Measurements from ENCODE around the gene SLC6A18. TPM values are rescaled to one million over a fixed set of nuclear protein-coding genes. Genes with fewer than 3 reads are reported as not detected.
"Not testable (repeated sequence)": the region's sequence is repeated elsewhere in the genome, so short reads cannot be mapped to it uniquely, and the experiment has no call there.

Gene SLC6A18
- total RNA-seq, 1 donor from 2014 or later, result not detected

DNA sequence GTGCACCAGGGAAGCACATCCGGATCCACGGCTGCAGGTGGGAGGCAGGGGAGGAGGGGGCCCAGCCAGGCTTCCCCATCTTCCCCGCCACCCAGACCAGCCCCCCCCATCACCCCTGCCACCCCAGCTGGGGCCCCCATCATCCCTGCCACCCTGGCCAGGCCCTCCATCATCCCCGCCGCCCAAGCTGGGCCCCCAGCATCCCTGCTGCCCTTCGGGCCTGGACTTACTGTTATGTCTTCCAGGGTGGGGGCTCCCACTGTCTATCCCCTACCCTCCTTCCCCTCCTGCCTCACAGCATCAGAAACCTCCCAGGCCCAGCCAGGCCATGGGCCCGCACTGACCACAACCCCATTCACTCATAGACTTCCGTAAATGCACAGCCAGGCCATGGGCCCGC, 27.5 kb downstream of the SLC6A18 start:
- intact Hi-C loops (cut with micrococcal nuclease), result loop anchor here (10.0 kb wide), 1 partner anchor 62 kb away; no protein-coding TSS in a partner anchor

DNA sequence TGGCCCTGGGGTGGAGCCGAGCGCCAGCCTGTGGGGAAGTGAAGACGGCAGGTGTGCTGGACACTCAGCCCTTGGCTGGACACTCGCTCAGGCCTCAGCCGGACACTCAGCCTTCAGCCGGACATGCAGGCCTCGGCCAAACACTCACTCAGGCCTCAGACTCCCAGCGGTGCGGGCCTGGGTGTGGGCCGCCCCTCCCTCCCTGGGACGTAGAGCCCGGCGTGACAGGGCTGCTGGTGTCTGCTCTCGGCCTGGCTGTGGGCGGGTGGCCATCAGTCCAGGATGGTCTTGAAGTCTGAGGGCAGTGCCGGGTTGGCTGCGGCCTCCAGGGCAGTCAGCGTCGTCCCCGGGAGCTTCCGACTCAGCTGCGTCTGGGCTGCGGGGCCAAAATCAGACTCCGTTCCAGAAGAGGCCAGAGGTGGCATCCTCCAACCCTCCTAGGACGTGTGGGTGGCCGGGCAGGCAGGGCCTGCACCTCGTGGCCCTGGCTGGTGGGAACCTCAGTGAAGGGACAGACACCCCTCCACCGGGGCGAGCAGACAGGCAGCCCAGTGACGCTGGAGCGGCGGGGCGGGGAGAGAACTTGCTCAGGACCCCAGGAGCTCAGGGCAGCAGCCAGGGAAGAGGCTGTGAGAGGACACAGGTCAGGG, 28.4 kb downstream of the SLC6A18 start:
- intact Hi-C loops (cut with micrococcal nuclease), result loop anchor here (10.0 kb wide), 1 partner anchor 61 kb away; no protein-coding TSS in a partner anchor

DNA sequence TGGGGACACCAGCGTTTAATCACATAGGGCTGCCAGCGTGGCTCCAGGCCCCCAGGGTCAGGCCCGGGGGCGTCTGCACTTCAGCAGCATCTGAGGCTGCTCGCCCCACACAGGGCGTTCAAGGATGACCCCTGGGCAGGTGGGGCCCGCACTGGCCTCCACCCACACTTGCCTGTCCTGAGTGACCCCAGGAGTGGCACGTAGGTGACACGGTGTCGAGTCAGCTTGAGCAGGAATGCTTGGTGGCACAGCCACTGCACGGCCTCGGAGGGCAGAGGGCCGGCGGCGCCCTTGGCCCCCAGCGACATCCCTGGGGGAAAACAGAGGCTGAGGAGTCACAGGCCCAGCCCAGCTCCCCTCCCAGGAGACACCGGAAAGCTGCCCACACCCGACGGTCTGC, 29.0 kb downstream of the SLC6A18 start:
- intact Hi-C loops (cut with micrococcal nuclease), result loop anchor here (10.0 kb wide), 1 partner anchor 61 kb away; no protein-coding TSS in a partner anchor

DNA sequence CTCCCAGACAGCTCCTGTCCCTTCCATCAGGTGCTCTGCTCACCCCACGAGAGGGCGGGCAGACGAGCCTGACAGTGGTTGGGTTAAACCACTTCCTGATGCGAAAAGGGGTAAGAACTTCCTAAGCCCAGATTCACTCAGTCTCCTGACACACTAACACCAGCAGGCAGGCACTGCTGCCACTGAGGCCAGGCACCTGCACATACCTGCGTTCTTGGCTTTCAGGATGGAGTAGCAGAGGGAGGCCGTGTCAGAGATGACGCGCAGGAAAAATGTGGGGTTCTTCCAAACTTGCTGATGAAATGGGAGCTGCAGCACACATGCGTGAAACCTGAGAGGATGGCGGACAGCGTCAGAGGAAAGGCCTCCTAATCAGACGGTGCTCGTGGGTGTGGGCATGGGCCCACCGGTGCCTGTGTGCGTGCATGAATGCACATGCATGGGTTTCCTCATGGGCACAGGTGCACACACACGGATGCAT, 29.9 kb downstream of the SLC6A18 start:
- intact Hi-C loops (cut with micrococcal nuclease), result loop anchor here (10.0 kb wide), 1 partner anchor 60 kb away; no protein-coding TSS in a partner anchor

DNA sequence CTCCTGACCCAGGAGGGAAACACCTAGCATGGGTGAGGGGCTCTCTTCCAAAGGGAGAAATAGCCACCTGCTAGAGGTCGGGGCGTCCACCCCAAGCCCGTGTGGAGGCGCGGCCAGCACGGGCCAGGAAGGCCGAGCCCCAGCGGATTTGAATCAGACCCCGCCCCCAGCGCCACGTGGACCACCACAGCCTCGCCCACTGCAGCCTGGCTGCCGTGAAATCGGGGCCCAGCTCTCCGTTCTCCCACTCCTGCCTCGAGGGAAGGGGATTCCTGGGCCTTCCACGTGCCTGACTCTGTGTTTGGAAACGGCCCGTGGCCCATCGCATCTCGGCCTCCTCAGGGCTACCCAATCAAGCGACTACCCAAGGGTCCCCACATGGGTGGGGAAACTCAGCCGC, 31.6 kb downstream of the SLC6A18 start:
- intact Hi-C loops (cut with micrococcal nuclease), result loop anchor here (10.0 kb wide), 1 partner anchor 58 kb away; no protein-coding TSS in a partner anchor

DNA sequence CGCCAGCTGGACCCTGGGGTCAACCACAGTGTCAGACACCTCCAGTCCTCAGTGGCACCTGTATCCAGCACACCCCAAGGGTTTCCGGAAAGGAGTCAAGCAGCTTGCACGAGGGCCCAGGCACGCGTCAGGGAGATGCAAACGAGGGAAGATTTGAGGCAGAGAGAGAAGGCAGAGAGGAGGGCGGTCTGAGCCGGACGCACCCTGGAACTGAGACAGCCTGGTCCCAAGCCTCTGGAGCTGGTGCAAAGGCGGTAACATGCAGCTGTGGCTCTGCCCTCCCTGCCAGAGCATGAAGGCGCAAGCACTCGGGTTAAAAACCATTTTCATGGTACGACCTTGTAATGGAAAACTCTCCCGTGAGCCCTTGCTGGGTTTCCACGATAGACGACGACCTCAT, 32.2 kb downstream of the SLC6A18 start:
- intact Hi-C loops (cut with micrococcal nuclease), result loop anchor here (10.0 kb wide), 1 partner anchor 57 kb away; no protein-coding TSS in a partner anchor

DNA sequence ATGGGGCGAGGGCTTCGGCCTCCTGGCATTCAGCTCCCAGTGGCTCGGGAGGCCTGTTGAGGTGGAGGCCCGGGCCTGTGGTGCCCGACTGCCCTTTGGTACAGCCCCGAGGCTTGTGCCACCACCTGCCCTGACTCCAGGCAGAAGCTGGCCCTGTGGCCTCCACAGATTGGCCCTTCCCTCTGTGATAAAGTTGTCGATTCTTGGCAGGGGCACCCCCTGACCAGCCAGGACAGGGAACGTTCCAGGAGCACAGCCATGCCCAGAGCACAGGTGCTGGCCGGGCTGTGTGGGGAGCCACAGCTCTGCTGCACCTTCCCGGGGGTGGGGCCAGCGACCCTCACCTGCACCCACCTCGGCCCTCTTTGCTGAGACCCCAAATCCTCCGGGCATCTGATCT, 32.7 kb downstream of the SLC6A18 start:
- intact Hi-C loops (cut with micrococcal nuclease), result loop anchor here (10.0 kb wide), 1 partner anchor 57 kb away; no protein-coding TSS in a partner anchor

DNA sequence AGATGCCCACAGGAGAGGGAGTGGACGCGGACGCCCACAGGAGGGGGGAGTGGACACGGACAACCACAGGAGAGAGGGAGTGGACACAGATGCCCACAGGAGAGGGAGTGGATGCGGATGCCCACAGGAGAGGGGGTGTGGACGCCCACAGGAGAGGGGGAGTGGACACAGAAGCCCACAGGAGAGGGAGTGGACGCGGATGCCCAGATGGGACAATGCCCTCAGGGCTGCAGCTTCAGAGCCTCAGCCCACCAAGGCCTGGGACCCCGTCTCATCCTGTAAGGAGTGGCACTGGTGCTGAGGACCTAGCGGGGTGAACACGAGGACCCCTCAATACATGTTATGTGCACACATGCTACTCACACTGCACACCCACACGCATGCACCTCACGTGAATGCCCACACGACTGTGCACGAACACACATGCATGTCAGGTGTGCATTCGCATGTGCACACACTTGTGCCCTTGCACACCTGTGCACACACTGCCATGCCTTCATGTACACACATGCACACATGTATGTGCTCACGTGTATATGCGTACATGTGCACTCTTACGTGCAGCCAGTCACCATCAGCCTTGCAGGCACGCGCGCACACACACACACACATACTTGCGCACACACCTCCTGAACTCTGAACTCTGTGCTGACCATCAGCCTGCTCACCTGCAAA, 34.8 kb downstream of the SLC6A18 start:
- intact Hi-C loops (cut with micrococcal nuclease), result loop anchor here (10.0 kb wide), 1 partner anchor 55 kb away; no protein-coding TSS in a partner anchor

DNA sequence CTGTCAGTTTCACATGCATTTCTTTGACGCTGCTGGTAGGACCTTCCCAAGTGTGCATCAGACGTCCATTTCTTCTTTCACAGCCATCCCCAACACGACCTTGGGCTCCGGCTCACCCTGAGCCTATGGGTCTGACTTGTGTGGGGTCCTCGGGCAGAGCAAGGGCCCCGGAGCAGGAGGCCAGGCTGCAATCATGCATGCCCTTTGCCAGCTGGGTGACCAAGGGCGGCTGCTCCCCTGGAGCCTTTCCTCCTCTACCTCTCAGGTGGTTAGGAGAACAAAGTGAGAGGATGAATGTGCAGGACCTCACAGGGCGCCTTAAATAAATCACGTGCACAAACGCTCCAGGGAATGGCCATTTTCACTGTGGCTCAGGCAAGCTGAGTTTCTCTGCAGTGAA, 36.5 kb downstream of the SLC6A18 start:
- intact Hi-C loops (cut with micrococcal nuclease), result no loop called here

DNA sequence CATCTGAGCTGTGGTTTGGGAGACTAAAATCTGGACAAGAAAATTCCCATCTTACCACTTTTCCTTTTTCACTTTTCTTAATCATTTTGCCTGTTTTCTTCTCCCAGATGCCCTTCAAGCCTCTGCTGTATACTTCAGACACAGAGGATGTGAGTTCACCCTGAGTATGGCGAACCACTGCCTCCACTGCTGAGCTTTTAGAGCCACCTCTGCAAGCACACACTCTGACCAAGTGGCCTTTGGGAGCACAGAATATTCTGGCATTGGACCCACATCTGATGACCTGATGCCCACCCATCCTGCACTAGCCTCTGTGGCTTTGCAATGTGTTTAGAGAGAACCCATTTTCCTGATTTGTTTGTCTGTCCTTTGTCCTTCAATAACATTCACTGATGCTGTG, 37.2 kb downstream of the SLC6A18 start:
- intact Hi-C loops (cut with micrococcal nuclease), result no loop called here

DNA sequence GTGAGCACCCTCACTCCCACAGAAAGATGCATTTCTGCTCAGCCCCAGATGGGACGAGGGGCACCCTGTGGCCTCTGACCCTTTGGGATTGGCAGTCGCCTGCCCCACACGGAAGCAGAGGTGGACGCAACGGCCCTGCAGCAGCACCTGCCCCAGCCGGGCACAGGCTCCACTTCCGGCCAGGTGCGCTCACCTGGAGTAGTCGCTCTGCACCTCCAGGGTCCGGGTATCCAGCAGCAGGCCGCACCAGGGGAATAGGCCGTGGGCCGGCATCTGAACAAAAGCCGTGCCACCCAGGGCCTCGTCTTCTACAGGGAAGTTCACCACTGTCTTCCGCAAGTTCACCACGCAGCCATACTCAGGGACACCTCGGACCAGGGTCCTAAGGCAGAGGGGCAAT, 39.0 kb downstream of the SLC6A18 start:
- intact Hi-C loops (cut with micrococcal nuclease), result no loop called here

DNA sequence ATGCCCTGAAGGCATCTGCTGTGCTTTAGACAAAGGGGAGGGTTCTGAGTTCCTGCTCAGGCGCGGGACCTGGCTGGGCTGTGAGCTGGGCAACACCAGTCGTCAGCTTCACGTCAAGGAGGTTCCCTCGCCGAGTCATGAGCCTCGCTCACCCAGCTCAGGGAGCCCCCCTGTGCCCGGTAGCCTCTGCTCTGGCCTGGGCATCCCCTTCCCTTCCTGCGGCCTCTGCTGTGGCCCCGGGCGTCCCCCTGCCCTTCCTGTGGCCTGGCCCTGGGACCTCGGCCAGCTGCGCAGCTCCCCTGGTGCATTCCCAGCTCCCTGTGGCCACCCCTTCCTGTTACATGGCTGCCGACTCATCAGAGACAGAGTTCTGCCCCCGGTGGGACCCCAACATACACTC, 39.8 kb downstream of the SLC6A18 start:
- intact Hi-C loops (cut with micrococcal nuclease), result no loop called here

DNA sequence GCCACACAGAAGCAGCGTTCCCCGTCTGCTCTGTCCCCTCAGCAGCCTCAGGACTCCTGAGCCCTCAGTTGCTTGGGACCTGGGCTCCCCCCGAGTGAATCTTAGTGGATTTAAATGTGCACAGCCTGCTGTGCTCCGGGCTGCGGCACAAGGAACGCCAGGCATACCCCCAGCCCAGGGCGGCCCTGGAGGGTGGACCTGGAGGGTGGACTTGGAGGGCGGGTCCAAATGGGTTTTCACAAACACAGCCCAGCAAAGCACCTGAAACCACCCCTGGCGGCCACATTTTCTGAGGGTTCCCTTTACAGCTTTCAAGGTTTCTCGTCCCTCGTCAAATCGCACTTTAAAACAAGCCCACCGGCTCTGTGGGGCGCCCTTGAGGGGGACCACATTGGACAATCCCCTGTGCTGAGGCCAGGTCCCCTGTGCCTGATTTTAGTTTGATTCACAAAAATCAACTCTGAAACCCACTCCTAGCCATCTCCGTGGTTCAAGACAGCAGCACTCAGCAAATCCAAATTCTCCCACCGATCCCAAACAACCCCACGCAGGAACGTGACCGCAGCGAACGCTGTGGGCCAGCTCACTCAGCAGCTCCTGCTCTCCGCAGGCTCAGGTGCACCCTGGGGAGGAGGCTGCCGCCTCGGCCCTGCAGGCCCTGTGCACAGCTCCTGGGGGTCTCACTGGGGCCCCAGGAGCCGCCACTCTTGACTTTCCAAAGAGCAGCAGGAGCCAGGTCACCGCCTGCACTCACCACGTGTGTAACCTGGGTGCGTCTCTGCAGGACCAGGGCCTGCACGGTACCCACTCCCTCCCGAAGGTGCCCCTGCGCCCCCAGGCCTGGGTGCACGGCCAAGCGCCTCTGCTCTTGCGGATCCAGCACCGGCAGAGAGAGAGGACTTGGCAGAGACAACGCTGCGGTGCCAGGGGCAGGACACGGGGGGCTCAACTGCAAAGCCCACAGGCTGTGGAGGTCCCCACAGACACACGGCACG, 40.6 kb downstream of the SLC6A18 start:
- intact Hi-C loops (cut with micrococcal nuclease), result no loop called here

DNA sequence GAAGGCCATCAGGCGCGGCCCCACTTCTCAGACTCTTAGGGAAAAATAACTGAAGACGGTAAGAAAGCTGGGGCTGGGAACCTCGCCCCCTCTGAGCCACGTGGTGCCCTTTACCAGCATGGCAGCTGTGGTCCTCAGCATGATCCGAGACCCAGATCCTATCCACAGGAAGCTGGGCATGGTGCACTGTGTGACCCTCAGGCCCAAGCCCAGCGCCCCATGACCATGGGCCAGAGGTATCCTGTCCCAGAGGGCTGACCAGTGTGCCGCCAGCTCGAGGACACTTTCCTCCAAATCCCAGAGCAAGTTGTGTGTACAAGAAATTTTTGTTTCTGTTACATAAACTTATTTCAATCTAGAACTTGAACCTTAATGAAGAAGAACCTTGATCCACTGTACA, 41.6 kb downstream of the SLC6A18 start:
- intact Hi-C loops (cut with micrococcal nuclease), result no loop called here

DNA sequence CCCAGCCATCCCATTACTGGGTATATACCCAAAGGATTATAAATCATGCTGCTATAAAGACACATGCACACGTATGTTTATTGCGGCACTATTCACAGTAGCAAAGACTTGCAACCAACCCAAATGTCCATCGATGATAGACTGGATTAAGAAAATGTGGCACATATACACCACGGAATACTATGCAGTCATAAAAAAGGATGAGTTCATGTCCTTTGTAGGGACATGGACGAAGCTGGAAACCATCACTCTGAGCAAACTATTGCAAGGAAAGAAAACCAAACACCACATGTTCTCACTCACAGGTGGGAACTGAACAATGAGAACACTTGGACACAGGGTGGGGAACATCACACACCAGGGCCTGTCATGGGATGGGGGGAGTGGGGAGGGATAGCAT, 42.3 kb downstream of the SLC6A18 start:
- intact Hi-C loops (cut with micrococcal nuclease), result not testable (repeated sequence)

DNA sequence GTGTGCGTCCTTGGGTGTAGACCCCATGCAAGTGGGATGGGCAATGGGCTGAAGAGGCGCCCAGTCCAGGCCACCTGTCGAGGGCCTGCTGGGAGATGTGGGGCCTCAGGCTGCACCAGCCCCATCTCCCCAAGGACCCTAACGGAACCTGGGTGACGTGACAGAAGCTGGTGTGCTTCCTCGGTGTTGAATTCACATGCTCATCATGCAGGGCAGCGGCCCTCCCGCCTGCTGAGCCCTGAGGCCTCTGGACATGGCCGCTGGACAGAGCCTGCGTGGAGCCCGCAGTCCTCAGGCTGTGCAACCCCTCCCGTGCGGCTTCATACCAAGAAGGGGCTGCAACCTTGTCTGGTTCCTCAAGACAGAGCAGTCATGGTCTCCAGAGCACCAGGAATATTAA, 42.9 kb downstream of the SLC6A18 start:
- intact Hi-C loops (cut with micrococcal nuclease), result no loop called here

DNA sequence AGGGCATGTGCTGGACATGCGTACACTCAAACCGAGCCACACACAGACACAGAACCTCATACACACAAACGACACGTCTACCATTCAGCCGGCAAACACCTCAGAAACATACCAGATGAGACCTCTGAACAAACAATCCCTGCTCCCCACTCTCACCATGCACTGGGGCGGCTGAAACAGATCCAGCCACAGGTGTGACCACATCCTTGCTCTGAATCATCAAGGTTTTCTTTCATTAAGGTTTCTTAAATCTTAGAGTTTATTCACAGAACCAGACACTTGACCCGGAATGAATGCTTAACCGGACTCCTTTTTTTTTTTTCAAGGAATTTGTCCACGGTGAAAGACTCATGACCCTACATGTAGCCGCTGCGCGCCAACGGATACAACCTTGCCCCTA, 43.5 kb downstream of the SLC6A18 start:
- intact Hi-C loops (cut with micrococcal nuclease), result no loop called here

DNA sequence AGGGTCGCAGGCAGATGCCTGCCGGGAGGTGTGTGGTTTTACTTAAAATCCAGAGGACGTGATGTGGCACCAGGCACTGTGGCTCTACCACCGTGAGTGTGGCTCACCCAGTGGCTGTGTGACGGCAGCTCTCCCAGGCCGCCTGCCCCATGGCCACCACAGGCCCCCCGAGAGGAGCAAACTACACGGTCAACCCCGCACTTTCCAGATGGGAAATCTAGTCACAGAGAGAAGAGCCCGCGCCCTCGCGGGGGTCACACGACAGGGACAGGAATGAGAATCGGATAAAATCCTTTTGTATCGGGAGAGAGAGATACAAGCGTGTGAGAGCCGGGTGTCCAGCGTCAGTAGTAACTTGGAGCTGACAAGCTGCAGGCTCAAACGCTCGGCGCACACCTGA, 45.2 kb downstream of the SLC6A18 start:
- intact Hi-C loops (cut with micrococcal nuclease), result no loop called here

DNA sequence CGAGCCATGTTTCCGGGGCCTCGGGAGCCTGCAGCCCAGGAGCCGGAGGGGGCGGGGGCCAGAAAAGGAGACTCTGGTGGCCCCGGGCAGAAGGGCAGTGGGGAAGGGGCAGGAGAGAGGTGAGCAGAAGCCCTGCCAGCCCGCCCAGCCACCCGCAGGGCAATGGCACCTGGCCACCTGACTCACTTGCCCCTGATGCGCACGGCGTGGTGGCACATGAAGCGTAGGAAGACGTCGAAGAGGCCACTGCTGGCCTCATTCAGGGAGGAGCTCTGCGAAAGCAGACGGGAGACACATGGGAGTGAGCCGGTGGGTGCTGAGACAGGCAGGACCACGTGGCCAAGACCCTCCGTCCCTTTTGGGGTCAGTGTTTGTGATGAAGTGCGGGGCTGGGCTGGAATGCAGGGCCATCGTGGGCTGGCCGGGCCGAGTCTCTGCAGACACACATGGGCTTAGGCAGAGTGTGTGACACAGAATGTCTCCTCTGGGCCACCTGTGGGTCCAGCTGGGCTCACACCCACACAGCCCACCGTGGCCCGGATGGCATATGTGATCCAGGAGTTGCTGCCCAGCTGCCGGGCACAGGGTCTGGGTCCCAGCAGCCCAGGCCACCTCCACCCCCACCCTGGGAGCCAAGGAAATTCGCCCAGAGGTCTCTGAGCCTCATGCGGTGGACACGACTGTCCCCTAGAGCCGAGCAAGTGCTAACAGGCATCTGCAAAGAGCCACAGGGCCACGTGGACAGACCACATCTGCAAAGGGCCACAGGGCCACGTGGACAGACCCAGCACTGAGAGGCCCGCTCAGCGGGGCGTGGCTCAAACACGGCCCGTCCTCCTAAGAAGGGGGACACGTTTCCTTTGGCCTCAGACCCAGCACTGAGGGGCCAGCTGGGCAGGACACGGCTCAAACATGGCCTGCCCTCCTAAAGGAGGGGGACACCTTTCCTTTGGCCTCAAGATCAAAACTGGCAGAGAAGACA, 46.0 kb downstream of the SLC6A18 start:
- intact Hi-C loops (cut with micrococcal nuclease), result no loop called here

DNA sequence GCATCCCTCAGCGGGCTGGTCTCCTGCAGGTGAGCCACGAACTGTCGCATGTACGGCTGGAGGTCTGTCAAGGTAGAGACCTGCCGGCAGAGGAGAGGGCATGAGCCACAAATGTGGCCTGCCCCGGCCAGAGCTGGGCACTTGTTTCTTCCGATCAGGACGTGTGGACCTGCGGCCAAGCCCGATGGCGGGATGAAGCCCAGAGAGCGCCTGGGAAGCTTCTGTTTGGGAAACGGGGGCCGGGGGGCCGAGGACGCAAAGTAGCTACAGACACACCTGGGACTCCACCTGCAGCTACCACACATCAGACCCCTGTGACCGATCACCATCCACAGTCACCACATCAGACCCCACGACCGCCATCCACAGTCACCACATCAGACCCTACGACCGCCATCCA, 47.0 kb downstream of the SLC6A18 start:
- intact Hi-C loops (cut with micrococcal nuclease), result no loop called here
